HG02642 (cell line): ENCODE measurements around the gene CCDC15.

Experiments
- ATAC-seq: cut with Tn5 transposase; IDR thresholded peaks from one replicate; pipeline ENCODE4 v1.9.1; 2021; ENCODE audit warnings: mild to moderate bottlenecking; ENCODE audit not compliant: unreplicated experiment, poor library complexity

The CCDC15 gene

GRCh38 chr11:125062931-125063428 lies 109.0 kb downstream of the CCDC15 start, which contains the start of gene SLC37A2:
SLC37A2 (plus strand) TSS chr11:125063305; CDS start chr11:125063368, 63 bp downstream.
- peak; percentile 88 for ATAC-seq

- ATAC-seq, result peak; percentile 24
These were observed 109.5 kb downstream of the CCDC15 start for GRCh38 chr11:125063429-125064043.

- ATAC-seq, result no peak
These were observed 110.1 kb downstream of the CCDC15 start for GRCh38 chr11:125064070-125064469.

- no peak for ATAC-seq
These were observed 114.4 kb downstream of the CCDC15 start for GRCh38 chr11:125068368-125068767.

DNA sequence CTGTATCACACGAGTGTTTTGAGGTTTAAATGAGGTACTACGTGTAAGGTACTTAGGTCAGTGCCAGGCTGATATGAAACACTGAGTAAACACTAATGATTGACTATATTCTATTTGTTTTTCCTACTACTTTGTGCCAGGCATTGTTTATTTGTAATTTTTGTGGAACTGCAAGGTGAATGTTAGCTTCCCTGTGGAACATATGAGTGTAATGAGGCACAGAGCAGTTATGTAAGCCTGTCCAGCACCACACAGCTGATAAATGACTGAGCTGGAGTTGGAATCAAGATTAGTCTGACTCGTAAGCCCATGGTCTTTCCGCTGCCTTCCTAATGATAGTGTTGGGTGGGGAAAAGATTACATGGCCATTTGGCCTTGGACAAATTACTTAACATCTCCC lies 115.0 kb downstream of the CCDC15 start:
- no peak for ATAC-seq

DNA sequence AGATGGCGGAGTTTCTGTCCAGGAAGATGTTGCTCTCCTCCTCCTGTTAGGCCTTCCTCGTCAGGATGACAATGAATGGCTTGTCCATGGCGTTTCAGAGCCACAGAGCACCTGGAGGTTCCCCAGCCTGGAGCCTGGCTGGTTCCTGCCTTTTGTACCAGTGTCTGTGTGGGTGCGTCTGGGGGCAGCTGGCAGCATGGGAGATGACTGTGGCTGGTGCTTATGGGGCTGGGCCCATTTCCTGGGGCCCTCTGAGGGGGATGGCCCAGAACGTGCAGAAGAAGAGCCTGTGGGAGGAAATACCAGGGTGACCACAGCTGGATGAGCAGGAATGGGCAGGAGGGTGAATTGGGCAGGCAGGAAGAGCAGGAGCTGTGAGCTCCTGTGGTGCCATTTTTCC lies 115.8 kb downstream of the CCDC15 start:
- ATAC-seq, result no peak

DNA sequence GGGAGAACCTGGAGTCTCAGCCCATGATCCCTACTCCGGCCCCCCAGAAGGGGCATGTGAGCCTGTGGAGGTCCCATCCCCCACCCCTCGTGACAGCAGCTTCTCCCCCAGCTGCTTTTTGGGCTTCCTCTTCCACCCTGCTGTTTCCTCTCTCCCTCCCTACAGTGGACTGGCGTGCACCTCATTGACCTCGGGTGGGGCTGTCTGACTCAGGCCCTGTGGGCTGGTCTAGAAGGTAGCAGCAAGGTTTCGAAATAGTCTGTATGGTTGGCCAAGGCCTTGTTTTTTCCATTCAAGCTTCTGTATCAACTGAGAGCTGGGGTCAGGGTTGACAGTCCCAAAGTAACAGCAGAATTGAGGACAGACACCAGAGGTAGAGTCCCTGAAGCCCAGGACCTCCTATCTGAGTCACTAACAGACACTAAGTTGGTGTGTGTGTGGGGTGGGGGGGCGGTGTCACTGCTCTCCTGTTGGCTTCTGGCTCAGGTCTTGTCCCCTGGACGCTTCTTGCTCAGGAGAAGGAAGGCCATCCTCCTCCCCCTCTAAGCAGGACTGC lies 116.8 kb downstream of the CCDC15 start:
- peak; percentile 67 for ATAC-seq

DNA sequence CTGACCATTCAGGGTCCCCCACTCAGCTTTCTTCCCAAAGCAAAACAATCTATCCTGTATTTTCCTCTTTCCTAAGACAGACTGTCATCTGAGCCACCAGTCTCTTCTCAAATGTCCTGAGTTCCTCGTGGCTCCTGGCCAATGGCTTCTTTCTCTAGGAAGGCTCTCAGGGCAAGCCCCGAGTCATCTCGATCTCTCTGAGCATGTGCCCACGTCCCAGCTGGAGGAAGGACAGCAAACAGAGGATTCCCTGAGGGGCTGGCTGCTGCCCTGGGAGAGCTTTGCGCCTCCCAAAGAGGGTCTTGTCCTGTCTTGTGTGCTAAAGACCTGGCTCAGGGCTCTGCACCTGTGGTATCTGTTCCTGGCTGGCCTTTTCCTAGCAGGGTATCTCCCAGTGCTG lies 117.4 kb downstream of the CCDC15 start:
- no peak for ATAC-seq

DNA sequence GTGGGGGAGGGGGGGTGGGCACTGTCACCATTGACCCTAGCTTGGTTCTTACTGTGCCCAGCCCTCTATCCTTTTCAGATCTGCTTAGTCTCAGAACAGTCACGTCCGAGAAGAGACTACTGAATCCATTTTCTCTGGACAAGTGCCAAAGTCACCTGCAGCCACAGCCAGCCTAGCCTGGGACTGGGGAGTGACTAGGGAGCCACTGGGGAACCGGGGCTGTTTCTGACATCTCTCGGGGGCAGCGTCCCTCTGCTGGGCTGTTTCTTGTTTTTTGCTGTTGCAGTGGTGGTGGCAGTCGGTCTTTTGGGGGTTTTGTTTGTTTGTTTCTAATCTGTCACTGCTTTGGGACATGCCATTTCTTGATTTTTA lies 117.8 kb downstream of the CCDC15 start:
- no peak for ATAC-seq

- peak; percentile 81 for ATAC-seq
These were observed 118.4 kb downstream of the CCDC15 start for GRCh38 chr11:125072218-125072960.

DNA sequence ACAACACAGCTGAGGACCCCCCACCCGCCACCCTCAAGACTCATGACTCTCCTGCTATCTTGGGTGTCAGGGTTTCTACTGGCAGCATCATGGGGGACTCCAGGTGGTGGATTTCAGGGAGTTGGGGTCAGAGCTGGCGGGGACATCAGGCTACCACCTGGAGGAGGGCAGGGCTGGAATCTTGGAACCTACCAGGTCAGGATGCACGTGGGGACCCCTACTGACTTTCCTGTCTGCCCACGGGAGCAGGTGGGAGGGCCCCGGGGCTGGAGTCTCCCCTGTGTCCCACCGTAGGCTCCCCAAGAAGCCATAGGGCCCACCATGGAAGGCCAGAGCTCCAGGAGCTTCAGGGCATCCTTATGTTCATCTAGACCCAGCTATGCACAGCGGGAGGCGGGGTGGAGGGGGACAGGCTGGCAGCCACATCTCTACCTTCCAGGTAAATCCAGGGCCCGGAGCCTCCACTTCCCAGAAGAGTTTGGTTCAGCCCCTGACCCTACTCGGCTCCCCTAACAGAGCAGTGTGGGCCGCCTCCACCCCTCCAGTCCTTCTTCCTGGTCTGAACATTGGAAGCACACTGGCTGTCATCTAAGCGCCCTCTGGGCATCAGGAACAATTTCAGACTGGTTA lies 119.1 kb downstream of the CCDC15 start:
- ATAC-seq, result no peak

- no peak for ATAC-seq
These were observed 119.8 kb downstream of the CCDC15 start for GRCh38 chr11:125073616-125074483.

- ATAC-seq, result no peak
These were observed 120.7 kb downstream of the CCDC15 start for GRCh38 chr11:125074511-125075241.

- ATAC-seq, result no peak
These were observed 121.2 kb downstream of the CCDC15 start for GRCh38 chr11:125075242-125075625.

- ATAC-seq, result no peak
These were observed 121.9 kb downstream of the CCDC15 start for GRCh38 chr11:125075900-125076317.

GRCh38 chr11:125076378-125076945 lies 122.5 kb downstream of the CCDC15 start:
- no peak for ATAC-seq

GRCh38 chr11:125078016-125078415 lies 124.0 kb downstream of the CCDC15 start:
- ATAC-seq, result no peak

DNA sequence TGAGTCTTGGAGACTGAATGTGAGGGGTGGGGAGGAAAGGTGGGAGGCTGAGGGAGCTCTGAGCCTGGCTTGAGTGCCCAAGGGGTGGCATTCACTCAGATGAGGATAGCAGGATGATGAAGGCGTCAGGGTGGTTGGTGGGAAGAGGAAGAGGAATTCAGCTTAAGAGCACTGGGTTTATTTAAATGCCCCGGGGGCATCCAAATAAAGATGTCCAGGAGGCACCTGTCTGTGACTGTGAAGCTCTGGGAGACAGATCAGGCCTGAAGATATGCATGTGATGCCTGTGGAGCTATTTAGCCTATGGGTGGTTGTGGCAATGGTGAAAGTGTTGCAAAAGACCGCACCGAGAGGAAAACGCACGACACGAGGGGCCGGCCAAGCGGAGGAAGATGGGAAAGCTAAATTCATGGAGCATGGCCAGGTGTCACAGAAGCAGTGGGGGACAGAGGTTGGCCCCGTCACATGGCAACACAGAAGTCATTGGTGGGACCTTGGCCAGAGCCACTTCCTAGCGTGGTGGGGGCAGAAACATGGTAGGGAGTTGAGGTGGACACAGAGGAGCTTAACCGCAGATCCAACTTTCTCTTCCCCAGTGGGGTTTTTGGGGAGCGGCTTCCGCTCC lies 124.6 kb downstream of the CCDC15 start:
- no peak for ATAC-seq
